ENCODE measurements around the gene INPP4B.

INPP4B gene

GRCh38 chr4:142727149-142727548 is 119.0 kb downstream of the INPP4B start:
- no peak overlapping the region for H3K27ac ChIP-seq (ENCODE audit: low read depth, low read length)
- H3K4me3 ChIP-seq (ENCODE audit: low read depth, low read length) = no peak overlapping the region
- no peaks in the 10 kb centered on the region for H3K9me3 ChIP-seq (ENCODE audit: control insufficient read depth, insufficient read depth, low read length)
- no peak overlapping the region for H3K9ac ChIP-seq (ENCODE audit: low read depth, low read length)
- H3K27me3 ChIP-seq (ENCODE audit: control insufficient read depth, insufficient read depth, low read length) = no peaks in the 10 kb centered on the region
- H3K36me3 ChIP-seq (ENCODE audit: control insufficient read depth, insufficient read depth, low read length) = no peaks in the 10 kb centered on the region
- H3K4me1 ChIP-seq (ENCODE audit: control insufficient read depth, insufficient read depth, low read length) = no peaks in the 10 kb centered on the region

DNA sequence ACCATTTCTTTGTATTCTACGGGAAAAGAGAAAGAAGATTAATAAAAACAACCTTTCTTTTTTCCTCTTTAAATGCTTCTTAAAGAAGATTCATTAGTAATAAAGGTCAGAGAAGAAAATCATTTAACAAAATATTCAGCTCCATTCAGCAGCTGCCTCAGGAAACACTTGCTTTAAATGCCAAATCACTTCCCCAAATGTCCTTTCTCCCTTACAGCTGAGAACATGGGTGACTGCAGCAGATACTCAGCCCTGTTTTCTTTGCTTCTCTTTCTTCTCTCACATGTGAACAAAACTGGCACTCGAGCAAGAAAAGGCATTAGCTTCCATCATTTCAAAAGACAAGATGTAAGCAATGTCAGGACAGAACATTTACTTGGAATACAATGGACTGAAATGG is 120.2 kb downstream of the INPP4B start:
- no peak overlapping the region for H3K4me3 ChIP-seq (ENCODE audit: low read depth, low read length)
- H3K27me3 ChIP-seq (ENCODE audit: control insufficient read depth, insufficient read depth, low read length) = no peaks in the 10 kb centered on the region
- no peaks in the 10 kb centered on the region for H3K36me3 ChIP-seq (ENCODE audit: control insufficient read depth, insufficient read depth, low read length)
- H3K9me3 ChIP-seq (ENCODE audit: control insufficient read depth, insufficient read depth, low read length) = no peaks in the 10 kb centered on the region
- H3K9ac ChIP-seq (ENCODE audit: low read depth, low read length) = no peak overlapping the region
- no peaks in the 10 kb centered on the region for H3K4me1 ChIP-seq (ENCODE audit: control insufficient read depth, insufficient read depth, low read length)
- H3K27ac ChIP-seq (ENCODE audit: low read depth, low read length) = no peak overlapping the region

DNA sequence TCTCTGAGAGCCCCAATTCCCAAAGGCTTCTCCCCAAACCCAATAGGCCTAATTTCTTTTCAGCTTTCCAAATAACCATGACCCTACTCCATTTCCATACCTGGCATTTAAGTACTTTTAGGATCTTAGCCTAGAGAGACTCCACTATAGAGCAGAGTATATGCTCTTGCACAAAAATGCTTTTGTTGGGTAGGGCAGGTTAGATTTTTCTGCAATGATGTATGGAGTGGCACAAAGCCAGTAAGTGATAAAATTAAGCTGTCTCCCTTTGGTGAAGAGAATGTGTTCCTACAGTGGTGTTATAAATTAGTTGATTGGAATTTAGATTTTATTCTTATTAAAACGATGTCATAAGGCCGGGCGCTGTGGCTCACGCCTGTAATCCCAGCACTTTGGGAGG is 124.9 kb downstream of the INPP4B start:
- no peak overlapping the region for H3K27ac ChIP-seq (ENCODE audit: low read depth, low read length)
- no peak overlapping the region for H3K4me3 ChIP-seq (ENCODE audit: low read depth, low read length)

GRCh38 chr4:142719854-142720541 is 126.1 kb downstream of the INPP4B start:
- H3K27me3 ChIP-seq (ENCODE audit: control insufficient read depth, insufficient read depth, low read length) = peaks cover 27% of the 10 kb centered on the region
- no peaks in the 10 kb centered on the region for H3K4me1 ChIP-seq (ENCODE audit: control insufficient read depth, insufficient read depth, low read length)
- no peak overlapping the region for H3K9ac ChIP-seq (ENCODE audit: low read depth, low read length)
- H3K9me3 ChIP-seq (ENCODE audit: control insufficient read depth, insufficient read depth, low read length) = no peaks in the 10 kb centered on the region
- no peak overlapping the region for H3K4me3 ChIP-seq (ENCODE audit: low read depth, low read length)
- no peaks in the 10 kb centered on the region for H3K36me3 ChIP-seq (ENCODE audit: control insufficient read depth, insufficient read depth, low read length)
- H3K27ac ChIP-seq (ENCODE audit: low read depth, low read length) = no peak overlapping the region

More for the DNA sequence above, 124.9 kb downstream of the INPP4B start:
- H3K27me3 ChIP-seq (ENCODE audit: control insufficient read depth, insufficient read depth, low read length) = peaks cover 15% of the 10 kb centered on the region
- H3K9ac ChIP-seq (ENCODE audit: low read depth, low read length) = no peak overlapping the region
- no peaks in the 10 kb centered on the region for H3K4me1 ChIP-seq (ENCODE audit: control insufficient read depth, insufficient read depth, low read length)
- no peaks in the 10 kb centered on the region for H3K36me3 ChIP-seq (ENCODE audit: control insufficient read depth, insufficient read depth, low read length)
- no peaks in the 10 kb centered on the region for H3K9me3 ChIP-seq (ENCODE audit: control insufficient read depth, insufficient read depth, low read length)

DNA sequence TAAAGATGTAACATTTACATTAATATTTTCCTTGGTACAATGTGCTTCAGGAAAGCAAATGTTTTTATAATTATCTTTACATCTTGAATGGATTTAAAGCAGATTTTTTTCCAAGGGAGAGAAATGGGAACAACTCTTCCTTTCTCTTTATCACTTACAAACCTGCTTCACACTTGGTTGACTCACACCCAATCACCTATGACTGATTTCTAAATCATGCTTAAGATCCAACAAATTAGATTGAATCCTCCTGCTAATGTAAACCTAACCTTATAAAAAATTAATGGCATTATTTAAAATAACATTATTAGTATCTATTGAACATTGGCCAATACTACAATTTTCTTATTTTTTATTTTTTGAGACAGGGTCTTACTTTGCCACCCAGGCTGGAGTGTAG is 127.1 kb downstream of the INPP4B start:
- Histone ChIP-seq H3K27ac (ENCODE audit: low read depth, low read length) (no peak overlapping the region), H3K36me3 (ENCODE audit: control insufficient read depth, insufficient read depth, low read length) (no peaks in the 10 kb centered on the region), H3K9ac (ENCODE audit: low read depth, low read length) (no peak overlapping the region), H3K4me3 (ENCODE audit: low read depth, low read length) (no peak overlapping the region), H3K9me3 (ENCODE audit: control insufficient read depth, insufficient read depth, low read length) (no peaks in the 10 kb centered on the region), H3K27me3 (ENCODE audit: control insufficient read depth, insufficient read depth, low read length) (peaks cover 37% of the 10 kb centered on the region), H3K4me1 (ENCODE audit: control insufficient read depth, insufficient read depth, low read length) (peaks cover 5% of the 10 kb centered on the region)

- Histone ChIP-seq H3K9me3 (ENCODE audit: control insufficient read depth, insufficient read depth, low read length) (no peaks in the 10 kb centered on the region), H3K36me3 (ENCODE audit: control insufficient read depth, insufficient read depth, low read length) (no peaks in the 10 kb centered on the region), H3K27ac (ENCODE audit: low read depth, low read length) (no peak overlapping the region), H3K9ac (ENCODE audit: low read depth, low read length) (no peak overlapping the region), H3K4me3 (ENCODE audit: low read depth, low read length) (no peak overlapping the region), H3K4me1 (ENCODE audit: control insufficient read depth, insufficient read depth, low read length) (peaks cover 13% of the 10 kb centered on the region), H3K27me3 (ENCODE audit: control insufficient read depth, insufficient read depth, low read length) (peaks cover 70% of the 10 kb centered on the region)
Observed at GRCh38 chr4:142715727-142716126, 130.4 kb downstream of the INPP4B start.

DNA sequence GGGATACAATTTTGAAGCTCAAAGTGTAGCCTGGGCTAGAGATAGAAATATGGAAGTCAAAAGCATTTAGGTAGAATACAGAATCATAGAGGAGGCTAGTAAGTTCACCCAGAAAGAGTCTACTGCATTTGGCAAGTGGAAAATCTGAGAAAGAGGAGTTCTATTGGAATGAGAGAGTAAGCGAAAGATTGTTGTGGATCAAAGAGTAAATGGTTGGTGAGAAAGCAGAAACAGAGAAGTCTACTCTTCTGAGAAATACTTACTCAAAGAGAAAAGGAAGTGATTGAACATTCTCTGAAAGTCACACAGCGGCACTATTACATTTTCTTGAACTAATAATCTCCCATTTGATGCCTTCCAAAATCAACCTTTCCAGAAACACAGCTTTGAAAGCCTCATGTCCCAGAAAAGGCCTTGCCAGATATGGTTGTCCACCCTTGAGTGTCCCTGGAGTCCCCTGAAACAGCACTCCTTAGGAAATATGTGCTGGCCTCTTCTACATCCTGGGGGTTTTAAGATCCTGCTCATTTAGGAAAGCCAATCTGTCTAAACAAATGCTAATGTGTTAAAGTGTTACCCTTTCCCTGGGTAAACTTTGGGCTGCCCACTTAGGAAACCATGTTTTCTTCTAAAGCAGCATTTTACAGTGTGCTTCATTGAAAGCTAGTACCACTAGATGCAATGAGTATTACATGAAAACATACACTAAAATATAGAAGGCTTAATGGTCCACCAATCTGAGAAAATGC is 132.6 kb downstream of the INPP4B start:
- Histone ChIP-seq H3K36me3 (ENCODE audit: control insufficient read depth, insufficient read depth, low read length) (no peaks in the 10 kb centered on the region), H3K4me1 (ENCODE audit: control insufficient read depth, insufficient read depth, low read length) (peaks cover 13% of the 10 kb centered on the region), H3K9ac (ENCODE audit: low read depth, low read length) (no peak overlapping the region), H3K4me3 (ENCODE audit: low read depth, low read length) (no peak overlapping the region), H3K9me3 (ENCODE audit: control insufficient read depth, insufficient read depth, low read length) (no peaks in the 10 kb centered on the region), H3K27ac (ENCODE audit: low read depth, low read length) (no peak overlapping the region), H3K27me3 (ENCODE audit: control insufficient read depth, insufficient read depth, low read length) (peaks cover 92% of the 10 kb centered on the region)

- Histone ChIP-seq H3K4me1 (ENCODE audit: control insufficient read depth, insufficient read depth, low read length) (peaks cover 4% of the 10 kb centered on the region), H3K4me3 (ENCODE audit: low read depth, low read length) (no peak overlapping the region), H3K36me3 (ENCODE audit: control insufficient read depth, insufficient read depth, low read length) (no peaks in the 10 kb centered on the region), H3K27ac (ENCODE audit: low read depth, low read length) (no peak overlapping the region), H3K9ac (ENCODE audit: low read depth, low read length) (no peak overlapping the region), H3K27me3 (ENCODE audit: control insufficient read depth, insufficient read depth, low read length) (peaks cover 49% of the 10 kb centered on the region), H3K9me3 (ENCODE audit: control insufficient read depth, insufficient read depth, low read length) (no peaks in the 10 kb centered on the region)
Observed at GRCh38 chr4:142708231-142708630, 137.9 kb downstream of the INPP4B start.

DNA sequence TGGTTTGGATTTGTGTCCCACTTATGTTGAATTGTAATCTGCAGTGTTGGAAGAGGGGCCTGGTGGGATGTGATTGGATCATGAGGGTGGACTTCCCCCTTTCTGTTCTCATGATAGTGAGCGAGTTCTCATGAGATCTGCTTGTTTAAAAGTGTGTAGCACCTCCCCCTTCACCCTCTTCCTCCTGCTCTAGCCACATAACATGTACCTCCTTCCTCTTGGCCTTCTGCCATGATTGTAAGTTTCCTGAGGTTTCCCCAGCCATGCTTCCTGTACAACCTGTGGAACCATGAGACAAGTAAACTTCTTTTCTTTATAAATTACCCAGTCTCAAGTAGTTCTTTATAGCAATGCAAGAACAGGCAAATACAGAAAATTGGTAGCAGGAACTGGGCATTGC is 138.7 kb downstream of the INPP4B start:
- Histone ChIP-seq H3K27me3 (ENCODE audit: control insufficient read depth, insufficient read depth, low read length) (peaks cover 40% of the 10 kb centered on the region), H3K9me3 (ENCODE audit: control insufficient read depth, insufficient read depth, low read length) (no peaks in the 10 kb centered on the region), H3K4me1 (ENCODE audit: control insufficient read depth, insufficient read depth, low read length) (peaks cover 4% of the 10 kb centered on the region; the same call in 1 of the 2 replicates), H3K9ac (ENCODE audit: low read depth, low read length) (no peak overlapping the region), H3K4me3 (ENCODE audit: low read depth, low read length) (no peak overlapping the region), H3K36me3 (ENCODE audit: control insufficient read depth, insufficient read depth, low read length) (no peaks in the 10 kb centered on the region), H3K27ac (ENCODE audit: low read depth, low read length) (no peak overlapping the region)

GRCh38 chr4:142706381-142706780 is 139.7 kb downstream of the INPP4B start:
- Histone ChIP-seq H3K4me3 (ENCODE audit: low read depth, low read length) (no peak overlapping the region), H3K9ac (ENCODE audit: low read depth, low read length) (no peak overlapping the region), H3K36me3 (ENCODE audit: control insufficient read depth, insufficient read depth, low read length) (no peaks in the 10 kb centered on the region), H3K27ac (ENCODE audit: low read depth, low read length) (no peak overlapping the region), H3K9me3 (ENCODE audit: control insufficient read depth, insufficient read depth, low read length) (no peaks in the 10 kb centered on the region), H3K4me1 (ENCODE audit: control insufficient read depth, insufficient read depth, low read length) (peaks cover 4% of the 10 kb centered on the region; the same call in 1 of the 2 replicates), H3K27me3 (ENCODE audit: control insufficient read depth, insufficient read depth, low read length) (peaks cover 30% of the 10 kb centered on the region)

DNA sequence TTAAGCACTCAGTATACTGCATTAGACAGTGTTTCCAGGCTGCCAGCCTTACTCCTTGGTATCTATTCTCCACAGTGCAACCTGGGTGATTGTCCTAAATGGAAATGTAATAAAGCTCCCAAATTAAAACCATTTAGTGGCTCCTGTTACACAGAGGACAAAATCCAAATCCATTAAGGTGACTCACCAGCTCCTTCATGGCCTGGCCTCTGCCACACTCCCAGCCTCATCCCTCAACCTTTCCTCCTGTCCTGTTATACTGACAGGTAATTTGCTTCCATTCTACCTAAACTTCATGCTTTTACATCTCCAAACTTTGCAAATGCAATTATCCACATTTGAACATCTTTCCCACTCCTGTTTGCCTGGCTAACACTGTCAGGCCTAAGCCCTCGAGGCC is 140.3 kb downstream of the INPP4B start:
- Histone ChIP-seq H3K9me3 (ENCODE audit: control insufficient read depth, insufficient read depth, low read length) (no peaks in the 10 kb centered on the region), H3K9ac (ENCODE audit: low read depth, low read length) (no peak overlapping the region), H3K4me3 (ENCODE audit: low read depth, low read length) (no peak overlapping the region), H3K36me3 (ENCODE audit: control insufficient read depth, insufficient read depth, low read length) (no peaks in the 10 kb centered on the region), H3K27me3 (ENCODE audit: control insufficient read depth, insufficient read depth, low read length) (peaks cover 24% of the 10 kb centered on the region), H3K27ac (ENCODE audit: low read depth, low read length) (no peak overlapping the region), H3K4me1 (ENCODE audit: control insufficient read depth, insufficient read depth, low read length) (peaks cover 4% of the 10 kb centered on the region; the same call in 1 of the 2 replicates)
